ENCODE data around the gene GAB2.

DNA sequence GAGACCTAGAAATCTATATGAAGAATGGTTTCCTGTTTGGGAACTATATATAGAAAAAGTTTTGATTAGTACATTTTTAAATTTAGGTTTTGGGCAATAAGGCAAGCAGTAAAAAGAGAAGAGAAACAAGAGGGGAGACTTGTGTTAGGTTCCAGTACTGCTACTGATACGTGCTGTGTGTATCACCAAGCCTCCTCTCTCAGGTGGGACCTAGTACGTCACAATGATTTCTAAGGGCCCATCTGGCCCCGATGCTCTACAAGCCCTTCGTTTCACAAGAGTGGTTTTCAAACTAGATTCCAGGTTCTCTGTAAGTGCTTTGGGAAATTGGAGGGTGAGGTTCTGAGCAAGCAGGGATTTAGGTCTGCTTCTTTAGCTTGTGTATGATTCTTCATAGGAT, 189.7 kb downstream of the GAB2 start:
- TF ChIP-seq ZNF274 (IDR thresholded peaks at IDR 0.05; ENCODE audit: low read depth, low read length) (no peak), SUZ12 (IDR thresholded peaks at IDR 0.05; ENCODE audit: extremely low read depth, insufficient read depth, insufficient read length) (no peak)

Data from NT2/D1 (cell line).